ENCODE data around the gene SLAMF8. TPM values are rescaled to one million over a fixed set of nuclear protein-coding genes. Genes with fewer than 3 reads are reported as not detected.

Gene SLAMF8
- total RNA-seq, 1 donor: not detected

- no peak for TF ChIP-seq CTCF (IDR thresholded peaks at IDR 0.05; ENCODE audit: insufficient read depth, low read depth, low read length)
- no peak for DNase-seq (ENCODE audit: low read depth)
- no peak overlapping the region for H3K4me3 ChIP-seq (ENCODE audit: low read depth, low read length)
Measured at GRCh38 chr1:159859767-159860322, 33.2 kb downstream of the SLAMF8 start.

- TF ChIP-seq CTCF (IDR thresholded peaks at IDR 0.05; ENCODE audit: insufficient read depth, low read depth, low read length): no peak
- DNase-seq (ENCODE audit: low read depth): no peak
- no peak overlapping the region for H3K4me3 ChIP-seq (ENCODE audit: low read depth, low read length)
Measured at GRCh38 chr1:159860456-159860855, 33.8 kb downstream of the SLAMF8 start.

DNA sequence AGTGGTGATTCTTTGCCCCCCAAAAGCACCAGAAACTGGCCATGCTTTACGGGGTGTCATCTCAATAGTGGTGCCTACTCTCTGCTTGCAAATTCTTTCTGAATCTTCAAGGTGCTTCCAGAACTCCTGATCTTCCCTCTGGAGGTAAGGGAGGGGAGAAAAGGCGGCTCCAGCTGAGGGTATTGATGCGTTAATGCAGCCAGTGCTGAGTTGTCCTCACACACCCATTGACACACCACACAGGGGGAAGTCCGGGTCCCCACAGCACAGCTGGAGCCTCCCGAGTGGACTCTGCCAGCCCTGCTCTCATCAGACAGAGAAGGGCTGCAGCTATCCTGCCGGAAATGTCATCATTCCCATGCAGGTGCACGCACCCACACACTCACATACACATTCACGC is 34.5 kb downstream of the SLAMF8 start:
- no peak for DNase-seq (ENCODE audit: low read depth)
- no peak for TF ChIP-seq CTCF (IDR thresholded peaks at IDR 0.05; ENCODE audit: insufficient read depth, low read depth, low read length)
- H3K4me3 ChIP-seq (ENCODE audit: low read depth, low read length): no peak overlapping the region

DNA sequence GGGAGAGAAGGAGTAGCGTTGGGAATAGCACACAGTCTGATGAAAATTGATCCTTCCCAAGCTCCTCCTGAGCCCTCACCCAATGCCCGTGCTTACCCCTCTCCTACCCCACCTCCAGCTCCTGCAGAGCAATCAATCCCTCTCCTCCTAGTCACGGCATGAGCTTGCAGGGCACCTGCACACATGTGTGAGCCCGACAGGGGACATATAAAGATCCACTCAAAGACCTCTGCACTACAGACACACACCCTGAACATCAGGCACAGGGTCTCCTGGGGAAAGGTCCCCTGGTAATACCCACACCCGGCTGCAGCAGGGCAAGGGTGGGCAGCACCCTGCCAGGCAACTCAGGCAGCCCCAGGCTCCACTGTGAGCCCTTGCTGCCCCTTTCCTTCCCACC is 35.4 kb downstream of the SLAMF8 start:
- TF ChIP-seq CTCF (IDR thresholded peaks at IDR 0.05; ENCODE audit: insufficient read depth, low read depth, low read length): no peak
- DNase-seq (ENCODE audit: low read depth): no peak
- H3K4me3 ChIP-seq (ENCODE audit: low read depth, low read length): no peak overlapping the region

GRCh38 chr1:159862557-159862956 is 35.9 kb downstream of the SLAMF8 start, which contains the start of gene VSIG8:
Gene VSIG8, minus strand, starts transcription at chr1:159862657. Its CDS starts 136 bp downstream, at chr1:159862521.
- no peak for TF ChIP-seq CTCF (IDR thresholded peaks at IDR 0.05; ENCODE audit: insufficient read depth, low read depth, low read length)
- no peak within 1 kb of the TSS for H3K4me3 ChIP-seq (ENCODE audit: low read depth, low read length)
- DNase-seq (ENCODE audit: low read depth): no peak

DNA sequence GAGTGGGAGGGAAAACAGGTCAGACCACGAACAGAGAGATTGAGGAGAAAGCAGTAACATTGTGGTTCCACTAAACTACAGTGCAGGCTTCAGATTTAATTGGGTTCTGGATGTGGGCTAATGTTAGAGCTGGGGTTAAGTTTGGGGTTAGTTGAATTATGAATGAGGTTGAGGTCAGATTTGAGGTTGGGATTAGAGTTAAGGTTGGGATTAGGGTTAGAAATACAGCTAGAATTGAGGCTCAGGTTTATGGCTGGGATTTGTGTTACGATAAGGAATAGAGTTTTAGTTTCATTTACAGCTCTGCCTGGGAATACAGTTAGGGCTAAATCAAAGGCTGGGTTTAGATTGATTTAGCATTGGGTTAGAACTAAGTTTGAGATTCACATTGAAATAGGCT is 37.6 kb downstream of the SLAMF8 start:
- TF ChIP-seq CTCF (IDR thresholded peaks at IDR 0.05; ENCODE audit: insufficient read depth, low read depth, low read length): no peak
- H3K4me3 ChIP-seq (ENCODE audit: low read depth, low read length): no peak overlapping the region
- peak; percentile 51 for DNase-seq (ENCODE audit: low read depth)

DNA sequence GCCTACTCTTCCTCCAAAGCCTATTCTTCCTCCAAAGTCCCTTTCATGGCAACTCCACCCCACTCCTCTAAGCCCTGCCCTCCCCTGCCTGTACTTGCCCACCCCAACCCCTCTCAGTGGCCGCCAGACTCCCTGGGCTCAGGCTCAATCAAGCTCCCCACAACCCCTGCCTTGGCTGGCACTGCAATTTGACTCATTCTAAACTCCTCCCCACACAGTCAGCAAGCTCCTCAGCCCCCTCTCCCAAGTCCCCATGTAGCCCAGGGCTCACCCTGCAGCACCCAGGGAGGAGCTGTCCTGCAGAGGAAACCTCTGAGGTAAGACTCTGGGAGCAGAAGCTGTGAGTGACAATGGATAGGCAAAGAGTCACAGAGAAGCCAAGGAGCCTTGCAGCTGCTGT is 39.4 kb downstream of the SLAMF8 start:
- no peak for DNase-seq (ENCODE audit: low read depth)
- no peak for TF ChIP-seq CTCF (IDR thresholded peaks at IDR 0.05; ENCODE audit: insufficient read depth, low read depth, low read length)
- H3K4me3 ChIP-seq (ENCODE audit: low read depth, low read length): no peak overlapping the region
